BLaER1 (cell line): ENCODE data around the gene SLC26A1.
A peak's percentile ranks its signal among the peaks of the same experiment; 100 is the strongest.

Experiments used
- H3K27ac ChIP-seq: shearing (Covaris generic); formaldehyde crosslinking; 2 replicates; pipeline ENCODE4 v1.8.1; 2022
- H3K27me3 ChIP-seq: shearing (Covaris generic); formaldehyde crosslinking; 2 replicates; pipeline ENCODE4 v1.8.1; 2022
- H3K36me3 ChIP-seq: shearing (Covaris generic); formaldehyde crosslinking; 2 replicates; pipeline ENCODE4 v1.8.1; 2022
- H3K4me1 ChIP-seq: shearing (Covaris generic); formaldehyde crosslinking; 2 replicates; pipeline ENCODE4 v1.8.1; 2022
- H3K4me2 ChIP-seq: shearing (Covaris generic); formaldehyde crosslinking; 2 replicates; pipeline ENCODE4 v1.8.1; 2022
- H3K4me3 ChIP-seq: shearing (Covaris generic); formaldehyde crosslinking; 2 replicates; pipeline ENCODE4 v1.8.1; 2022
- H3K9ac ChIP-seq: shearing (Covaris generic); formaldehyde crosslinking; 2 replicates; pipeline ENCODE4 v1.8.1; 2022
- H3K9me3 ChIP-seq: shearing (Covaris generic); formaldehyde crosslinking; 2 replicates; pipeline ENCODE4 v1.8.1; 2022
- H4K20me1 ChIP-seq: shearing (Covaris generic); formaldehyde crosslinking; 2 replicates; pipeline ENCODE4 v1.8.1; 2022
- Cebpa-rat ChIP-seq: shearing (Covaris generic); IDR thresholded peaks from 2 replicates; pipeline ENCODE4 v1.8.1; 2022

The SLC26A1 gene

GRCh38 chr4:993111-994029 is at the start of gene SLC26A1:
Gene SLC26A1 (minus strand): TSS chr4:993404. CDS start chr4:991703, 1,701 bp downstream.
- H3K4me3 ChIP-seq = no peak within 1 kb of the TSS
- H3K4me1 ChIP-seq = peaks cover 19% of the 10 kb centered on the region
- no peak within 1 kb of the TSS for H3K4me2 ChIP-seq

GRCh38 chr4:1042352-1043055 is 49.3 kb upstream of the SLC26A1 start:
- no peak for TF ChIP-seq Cebpa-rat
- H3K9ac ChIP-seq = no peak overlapping the region
- H3K9me3 ChIP-seq = no peaks in the 10 kb centered on the region
- no peak overlapping the region for H3K4me2 ChIP-seq
- H3K36me3 ChIP-seq = no peaks in the 10 kb centered on the region
- H4K20me1 ChIP-seq = peaks cover 17% of the 10 kb centered on the region; the same call in 1 of the 2 replicates
- H3K4me3 ChIP-seq = no peak overlapping the region
- no peak overlapping the region for H3K27ac ChIP-seq
- H3K27me3 ChIP-seq = peaks cover 53% of the 10 kb centered on the region
- peaks cover 19% of the 10 kb centered on the region for H3K4me1 ChIP-seq

More at GRCh38 chr4:993111-994029, at the start of gene SLC26A1:
- Histone ChIP-seq H3K27me3 (peaks cover 36% of the 10 kb centered on the region), H3K36me3 (peaks cover 33% of the 10 kb centered on the region; the same call in 1 of the 2 replicates), H3K9me3 (no peaks in the 10 kb centered on the region), H3K27ac (no peak within 1 kb of the TSS), H4K20me1 (peaks cover 91% of the 10 kb centered on the region), H3K9ac (peak within 1 kb of the TSS; percentile 45; the same call in 1 of the 2 replicates)
- no peak for TF ChIP-seq Cebpa-rat

- Histone ChIP-seq H3K36me3 (no peaks in the 10 kb centered on the region), H3K4me1 (peaks cover 13% of the 10 kb centered on the region), H3K4me2 (peak overlapping the region; percentile 60), H3K9me3 (no peaks in the 10 kb centered on the region), H3K27ac (no peak overlapping the region), H4K20me1 (peaks cover 16% of the 10 kb centered on the region; the same call in 1 of the 2 replicates), H3K27me3 (peaks cover 48% of the 10 kb centered on the region), H3K9ac (no peak overlapping the region), H3K4me3 (no peak overlapping the region)
- TF ChIP-seq Cebpa-rat = no peak
These were observed 48.7 kb upstream of the SLC26A1 start for GRCh38 chr4:1041936-1042330.

- H3K4me1 ChIP-seq = peaks cover 12% of the 10 kb centered on the region
These were observed 48.1 kb upstream of the SLC26A1 start for GRCh38 chr4:1041147-1041935.

GRCh38 chr4:1040344-1041146 is 47.3 kb upstream of the SLC26A1 start:
- Histone ChIP-seq H3K9ac (no peak overlapping the region), H3K9me3 (no peaks in the 10 kb centered on the region), H3K27ac (no peak overlapping the region), H3K27me3 (peaks cover 42% of the 10 kb centered on the region), H3K36me3 (no peaks in the 10 kb centered on the region), H3K4me1 (peaks cover 12% of the 10 kb centered on the region), H3K4me3 (no peak overlapping the region), H4K20me1 (peaks cover 16% of the 10 kb centered on the region; the same call in 1 of the 2 replicates), H3K4me2 (peak overlapping the region; percentile 60; the same call in 1 of the 2 replicates)
- no peak for TF ChIP-seq Cebpa-rat

More at GRCh38 chr4:1041147-1041935, 48.1 kb upstream of the SLC26A1 start:
- Histone ChIP-seq H3K36me3 (no peaks in the 10 kb centered on the region), H3K4me2 (peak overlapping the region; percentile 60), H3K27ac (no peak overlapping the region), H4K20me1 (peaks cover 16% of the 10 kb centered on the region; the same call in 1 of the 2 replicates), H3K27me3 (peaks cover 44% of the 10 kb centered on the region), H3K9me3 (no peaks in the 10 kb centered on the region), H3K9ac (no peak overlapping the region), H3K4me3 (no peak overlapping the region)
- no peak for TF ChIP-seq Cebpa-rat

- Histone ChIP-seq H4K20me1 (peaks cover 9% of the 10 kb centered on the region; the same call in 1 of the 2 replicates), H3K27me3 (peaks cover 36% of the 10 kb centered on the region), H3K9me3 (no peaks in the 10 kb centered on the region), H3K4me3 (no peak overlapping the region), H3K4me1 (peaks cover 12% of the 10 kb centered on the region), H3K36me3 (no peaks in the 10 kb centered on the region), H3K9ac (no peak overlapping the region), H3K27ac (no peak overlapping the region), H3K4me2 (no peak overlapping the region)
- TF ChIP-seq Cebpa-rat = no peak
These were observed 46.5 kb upstream of the SLC26A1 start for GRCh38 chr4:1039493-1040343.

GRCh38 chr4:1038948-1039492 is 45.8 kb upstream of the SLC26A1 start:
- Histone ChIP-seq H3K9ac (no peak overlapping the region), H4K20me1 (peaks cover 2% of the 10 kb centered on the region; the same call in 1 of the 2 replicates), H3K4me1 (peaks cover 12% of the 10 kb centered on the region), H3K4me3 (no peak overlapping the region), H3K36me3 (no peaks in the 10 kb centered on the region), H3K4me2 (no peak overlapping the region), H3K9me3 (no peaks in the 10 kb centered on the region), H3K27me3 (peaks cover 36% of the 10 kb centered on the region), H3K27ac (no peak overlapping the region)
- TF ChIP-seq Cebpa-rat = no peak
